Smooth muscle cell (in vitro differentiated cells): ENCODE data around the gene KRT31. TPM values are rescaled to one million over a fixed set of nuclear protein-coding genes. Genes with fewer than 3 reads are reported as not detected.

Experiments used
- DNase-seq: peaks from one replicate; lab custom pipeline; 2025; ENCODE audit not compliant: unreplicated experiment; lab: John Stamatoyannopoulos, UW
- H2AFZ ChIP-seq: fragments of 200-600 bp; sonication (generic); 2 replicates; pipeline ENCODE4 v1.6.0; 2016; ENCODE audit warnings: antibody characterized with exemption, low read depth, mild to moderate bottlenecking
- H3F3A ChIP-seq: fragments of 200-600 bp; sonication (generic); 2 replicates; pipeline ENCODE4 v1.6.0; 2017; ENCODE audit warnings: antibody characterized with exemption, low read depth
- H3K27ac ChIP-seq: fragments of 200-600 bp; sonication (generic); 2 replicates; pipeline ENCODE4 v1.5.1; 2016; ENCODE audit warnings: low read depth, mild to moderate bottlenecking
- H3K27me3 ChIP-seq: fragments of 200-600 bp; sonication (generic); 2 replicates; pipeline ENCODE4 v1.6.1; 2016; ENCODE audit warnings: low read depth, mild to moderate bottlenecking
- H3K36me3 ChIP-seq: fragments of 200-600 bp; sonication (generic); 2 replicates; pipeline ENCODE4 v1.5.1; 2016; ENCODE audit warnings: low read depth
- H3K4me1 ChIP-seq: fragments of 200-600 bp; sonication (generic); 2 replicates; pipeline ENCODE4 v1.5.1; 2016; ENCODE audit warnings: low read depth
- H3K4me2 ChIP-seq: fragments of 200-600 bp; sonication (generic); 2 replicates; pipeline ENCODE4 v1.6.0; 2016; ENCODE audit warnings: mild to moderate bottlenecking
- H3K4me3 ChIP-seq: fragments of 200-600 bp; sonication (generic); 2 replicates; pipeline ENCODE4 v1.5.1; 2016; ENCODE audit warnings: mild to moderate bottlenecking
- H3K79me2 ChIP-seq: fragments of 200-600 bp; sonication (generic); 2 replicates; pipeline ENCODE4 v1.6.0; 2016; ENCODE audit warnings: low read depth, mild to moderate bottlenecking
- H3K9ac ChIP-seq: fragments of 200-600 bp; sonication (generic); 2 replicates; pipeline ENCODE4 v1.6.0; 2016; ENCODE audit warnings: low read depth
- H3K9me3 ChIP-seq: fragments of 200-600 bp; sonication (generic); replicated peaks from 2 replicates; pipeline ENCODE4 v1.5.1; 2016; ENCODE audit warnings: low read depth
- H4K20me1 ChIP-seq: fragments of 200-600 bp; sonication (generic); 2 replicates; pipeline ENCODE4 v1.6.0; 2016; ENCODE audit warnings: low read depth
- CTCF ChIP-seq: fragments of 200-600 bp; sonication (generic); IDR thresholded peaks from 2 replicates; pipeline ENCODE4 v1.5.1; 2017; ENCODE audit warnings: borderline replicate concordance, mild to moderate bottlenecking, antibody characterized with exemption; ENCODE audit not compliant: insufficient read depth, poor library complexity, severe bottlenecking
- WGBS: methylation state at CpG from one replicate; pipeline ENCODE4 v1.1.7; 2016; ENCODE audit warnings: low lambda C conversion rate; 5-methylcytosine and 5-hydroxymethylcytosine counted together
- polyA plus RNA-seq: library from polyadenylated mRNA; unstranded; fragments of >200 nt; fragmentation: Nextera tagmentation; extraction: Ambion mirVana; gene quantifications from 2 replicates; pipeline ENCODE4 v1.2.1, GENCODE V29; 2016
- total RNA-seq: library from RNA; depleted of rRNA; stranded (reverse); fragments of >200 nt; gene quantifications from 2 replicates; pipeline ENCODE4 v1.2.3, GENCODE V29; 2014

KRT31 gene
- total and polyA plus RNA-seq, 2 experiments from 2014 or later, result not detected

GRCh38 chr17:41442739-41443138, 45.3 kb upstream of the KRT31 start:
- H3K79me2 ChIP-seq, result no peaks in the 10 kb centered on the region
- no peak for TF ChIP-seq CTCF
- H3K4me2 ChIP-seq, result no peak overlapping the region
- H3K9me3 ChIP-seq, result no peaks in the 10 kb centered on the region
- no peaks in the 10 kb centered on the region for H4K20me1 ChIP-seq
- H3K27me3 ChIP-seq, result no peaks in the 10 kb centered on the region
- H3K9ac ChIP-seq, result no peak overlapping the region
- no peaks in the 10 kb centered on the region for H3K36me3 ChIP-seq
- H3K4me3 ChIP-seq, result no peak overlapping the region
- DNase-seq, result no peak
- H2AFZ ChIP-seq, result no peak overlapping the region
- no peak overlapping the region for H3K27ac ChIP-seq
- H3F3A ChIP-seq, result no peaks in the 10 kb centered on the region
- H3K4me1 ChIP-seq, result no peaks in the 10 kb centered on the region
- WGBS, result 55% methylated on average over 4 of the region's 4 CpGs

- 94% methylated on average over 10 of the region's 10 CpGs for WGBS
- no peaks in the 10 kb centered on the region for H3K27me3 ChIP-seq
- H3K4me1 ChIP-seq, result no peaks in the 10 kb centered on the region
- no peaks in the 10 kb centered on the region for H3K36me3 ChIP-seq
- H3K4me2 ChIP-seq, result no peak within 1 kb of the TSS
- no peaks in the 10 kb centered on the region for H4K20me1 ChIP-seq
- H3K27ac ChIP-seq, result no peak within 1 kb of the TSS
- no peaks in the 10 kb centered on the region for H3K79me2 ChIP-seq
- no peak for DNase-seq
- no peaks in the 10 kb centered on the region for H3K9me3 ChIP-seq
- no peak within 1 kb of the TSS for H2AFZ ChIP-seq
- H3F3A ChIP-seq, result no peaks in the 10 kb centered on the region
- TF ChIP-seq CTCF, result no peak
- H3K4me3 ChIP-seq, result no peak within 1 kb of the TSS
- H3K9ac ChIP-seq, result no peak within 1 kb of the TSS
Observed at GRCh38 chr17:41440531-41441033, 43.2 kb upstream of the KRT31 start, which contains the start of gene KRT38. Gene KRT38 (minus strand): TSS chr17:41440983. CDS start chr17:41440921, 62 bp downstream.

GRCh38 chr17:41439375-41439774, 42.0 kb upstream of the KRT31 start:
- 90% methylated on average over 5 of the region's 5 CpGs for WGBS

More at GRCh38 chr17:41439375-41439774, 42.0 kb upstream of the KRT31 start:
- Histone ChIP-seq H2AFZ (no peak overlapping the region), H3K9ac (no peak overlapping the region), H3K79me2 (no peaks in the 10 kb centered on the region), H3K4me1 (no peaks in the 10 kb centered on the region), H3K36me3 (no peaks in the 10 kb centered on the region), H3K4me2 (no peak overlapping the region), H3K27ac (no peak overlapping the region), H3K4me3 (no peak overlapping the region), H3K9me3 (no peaks in the 10 kb centered on the region), H3F3A (no peaks in the 10 kb centered on the region), H3K27me3 (no peaks in the 10 kb centered on the region), H4K20me1 (no peaks in the 10 kb centered on the region)
- no peak for TF ChIP-seq CTCF
- no peak for DNase-seq
